ENCODE measurements around the gene PNLIPRP3.

The PNLIPRP3 gene

GRCh38 chr10:116418389-116418788 is 9.3 kb upstream of the PNLIPRP3 start:
- H3K4me1 Mint-ChIP-seq: no peaks in the 10 kb centered on the region
- no peak overlapping the region for H3K4me3 Mint-ChIP-seq
- no peaks in the 10 kb centered on the region for H3K27me3 Mint-ChIP-seq (ENCODE audit: low read depth)
- H3K27ac Mint-ChIP-seq: no peak overlapping the region
- H3K36me3 Mint-ChIP-seq (ENCODE audit: low read depth): no peaks in the 10 kb centered on the region
- no peaks in the 10 kb centered on the region for H3K9me3 Mint-ChIP-seq
- no peak for TF ChIP-seq CTCF (IDR thresholded peaks at IDR 0.05; ENCODE audit: unreplicated experiment in 3 of 3)

GRCh38 chr10:116421815-116422214 is 5.8 kb upstream of the PNLIPRP3 start:
- Mint-ChIP-seq H3K4me3 (no peak overlapping the region), H3K4me1 (no peaks in the 10 kb centered on the region), H3K27me3 (ENCODE audit: low read depth) (peaks cover 4% of the 10 kb centered on the region), H3K9me3 (no peaks in the 10 kb centered on the region), H3K27ac (no peak overlapping the region), H3K36me3 (ENCODE audit: low read depth) (no peaks in the 10 kb centered on the region)
- no peak for TF ChIP-seq CTCF (IDR thresholded peaks at IDR 0.05; ENCODE audit: unreplicated experiment in 3 of 3)

- Mint-ChIP-seq H3K4me1 (no peaks in the 10 kb centered on the region), H3K36me3 (ENCODE audit: low read depth) (no peaks in the 10 kb centered on the region), H3K27ac (no peak overlapping the region), H3K27me3 (ENCODE audit: low read depth) (no peaks in the 10 kb centered on the region), H3K9me3 (no peaks in the 10 kb centered on the region), H3K4me3 (no peak overlapping the region)
- no peak for TF ChIP-seq CTCF (IDR thresholded peaks at IDR 0.05; ENCODE audit: unreplicated experiment in 3 of 3)
Observed at GRCh38 chr10:116429288-116429977, 1.8 kb downstream of the PNLIPRP3 start.

GRCh38 chr10:116430288-116430687 is 2.6 kb downstream of the PNLIPRP3 start:
- H3K36me3 Mint-ChIP-seq (ENCODE audit: low read depth): no peaks in the 10 kb centered on the region
- H3K9me3 Mint-ChIP-seq: no peaks in the 10 kb centered on the region
- no peak overlapping the region for H3K4me3 Mint-ChIP-seq
- no peak overlapping the region for H3K27ac Mint-ChIP-seq
- no peak for TF ChIP-seq CTCF (IDR thresholded peaks at IDR 0.05; ENCODE audit: unreplicated experiment in 3 of 3)
- H3K27me3 Mint-ChIP-seq (ENCODE audit: low read depth): no peaks in the 10 kb centered on the region
- H3K4me1 Mint-ChIP-seq: no peaks in the 10 kb centered on the region

- H3K36me3 Mint-ChIP-seq (ENCODE audit: low read depth): no peaks in the 10 kb centered on the region
- no peak for TF ChIP-seq CTCF (IDR thresholded peaks at IDR 0.05; ENCODE audit: unreplicated experiment in 3 of 3)
- H3K27ac Mint-ChIP-seq: no peak overlapping the region
- H3K4me3 Mint-ChIP-seq: no peak overlapping the region
- no peaks in the 10 kb centered on the region for H3K27me3 Mint-ChIP-seq (ENCODE audit: low read depth)
- no peaks in the 10 kb centered on the region for H3K4me1 Mint-ChIP-seq
- H3K9me3 Mint-ChIP-seq: no peaks in the 10 kb centered on the region
Observed at GRCh38 chr10:116431598-116431997, 4.0 kb downstream of the PNLIPRP3 start.

GRCh38 chr10:116437076-116437692 is 9.5 kb downstream of the PNLIPRP3 start:
- TF ChIP-seq CTCF (IDR thresholded peaks at IDR 0.05; ENCODE audit: unreplicated experiment in 3 of 3): no peak
- Mint-ChIP-seq H3K36me3 (ENCODE audit: low read depth) (no peaks in the 10 kb centered on the region), H3K9me3 (no peaks in the 10 kb centered on the region), H3K4me3 (no peak overlapping the region), H3K27me3 (ENCODE audit: low read depth) (peaks cover 3% of the 10 kb centered on the region), H3K27ac (no peak overlapping the region), H3K4me1 (no peaks in the 10 kb centered on the region)
